Activated T-cell treated with anti-CD3 and anti-CD28 coated beads, Interleukin-2, amount 50 U/mL, for 24 hours (primary cell): Measurements from ENCODE around the gene PRSS2.
A peak's percentile ranks its signal among the peaks of the same experiment; 100 is the strongest.

Experiments
- DNase-seq: peaks from one replicate; pipeline ENCODE4 v3.0.0-alpha.2; 2020
- H3K27ac Mint-ChIP-seq: 2 replicates; pipeline ENCODE4 v1.8.0; 2020; ENCODE audit warnings: mild to moderate bottlenecking, mixed read lengths
- H3K27me3 Mint-ChIP-seq: 2 replicates; pipeline ENCODE4 v1.8.0; 2020; ENCODE audit warnings: mixed read lengths
- H3K36me3 Mint-ChIP-seq: 2 replicates; pipeline ENCODE4 v1.8.0; 2020; ENCODE audit warnings: low read depth, mixed read lengths
- H3K4me1 Mint-ChIP-seq: 2 replicates; pipeline ENCODE4 v1.8.0; 2020; ENCODE audit warnings: low read depth, mixed read lengths
- H3K4me3 Mint-ChIP-seq: 2 replicates; pipeline ENCODE4 v1.8.0; 2020; ENCODE audit warnings: mild to moderate bottlenecking, moderate library complexity, mixed read lengths
- H3K9me3 Mint-ChIP-seq: 2 replicates; pipeline ENCODE4 v1.8.0; 2020; ENCODE audit warnings: mixed read lengths

Gene PRSS2

GRCh38 chr7:142798451-142799436 is 28.0 kb downstream of the PRSS2 start:
- Mint-ChIP-seq H3K36me3 (peaks cover 88% of the 10 kb centered on the region), H3K9me3 (no peaks in the 10 kb centered on the region), H3K27me3 (no peaks in the 10 kb centered on the region), H3K4me3 (peak overlapping the region; percentile 98), H3K27ac (peak overlapping the region; percentile 99), H3K4me1 (peaks cover 77% of the 10 kb centered on the region)
- peak; percentile 65 for DNase-seq

GRCh38 chr7:142799437-142799835 is 28.7 kb downstream of the PRSS2 start:
- Mint-ChIP-seq H3K4me3 (peak overlapping the region; percentile 98), H3K27ac (peak overlapping the region; percentile 99), H3K27me3 (no peaks in the 10 kb centered on the region), H3K9me3 (no peaks in the 10 kb centered on the region), H3K36me3 (peaks cover 88% of the 10 kb centered on the region), H3K4me1 (peaks cover 77% of the 10 kb centered on the region)
- DNase-seq = peak; percentile 58

- H3K9me3 Mint-ChIP-seq = no peaks in the 10 kb centered on the region
- H3K4me3 Mint-ChIP-seq = peak overlapping the region; percentile 98
- H3K36me3 Mint-ChIP-seq = peaks cover 93% of the 10 kb centered on the region
- H3K27me3 Mint-ChIP-seq = no peaks in the 10 kb centered on the region
- peak overlapping the region; percentile 99 for H3K27ac Mint-ChIP-seq
- no peak for DNase-seq
- H3K4me1 Mint-ChIP-seq = peaks cover 77% of the 10 kb centered on the region
Observed at GRCh38 chr7:142800088-142800487, 29.3 kb downstream of the PRSS2 start.

GRCh38 chr7:142800699-142801260 is 30.0 kb downstream of the PRSS2 start:
- H3K27ac Mint-ChIP-seq = peak overlapping the region; percentile 99
- no peaks in the 10 kb centered on the region for H3K9me3 Mint-ChIP-seq
- DNase-seq = peak; percentile 62
- H3K27me3 Mint-ChIP-seq = no peaks in the 10 kb centered on the region
- peak overlapping the region; percentile 98 for H3K4me3 Mint-ChIP-seq
- H3K4me1 Mint-ChIP-seq = peaks cover 77% of the 10 kb centered on the region
- H3K36me3 Mint-ChIP-seq = peaks cover 97% of the 10 kb centered on the region

- Mint-ChIP-seq H3K4me1 (peaks cover 86% of the 10 kb centered on the region), H3K4me3 (peak overlapping the region; percentile 98), H3K27ac (peak overlapping the region; percentile 99), H3K27me3 (no peaks in the 10 kb centered on the region), H3K36me3 (peaks cover 88% of the 10 kb centered on the region), H3K9me3 (no peaks in the 10 kb centered on the region)
- peak; percentile 55 for DNase-seq
Observed at GRCh38 chr7:142801601-142802295, 31.0 kb downstream of the PRSS2 start.

GRCh38 chr7:142802301-142802700 is 31.5 kb downstream of the PRSS2 start:
- DNase-seq = no peak
- H3K9me3 Mint-ChIP-seq = no peaks in the 10 kb centered on the region
- peak overlapping the region; percentile 98 for H3K4me3 Mint-ChIP-seq
- peaks cover 82% of the 10 kb centered on the region for H3K36me3 Mint-ChIP-seq
- H3K27ac Mint-ChIP-seq = peak overlapping the region; percentile 99
- no peaks in the 10 kb centered on the region for H3K27me3 Mint-ChIP-seq
- H3K4me1 Mint-ChIP-seq = peaks cover 91% of the 10 kb centered on the region

- H3K27me3 Mint-ChIP-seq = no peaks in the 10 kb centered on the region
- peaks cover 66% of the 10 kb centered on the region for H3K36me3 Mint-ChIP-seq
- peak overlapping the region; percentile 98 for H3K4me3 Mint-ChIP-seq
- H3K9me3 Mint-ChIP-seq = no peaks in the 10 kb centered on the region
- peaks cover 100% of the 10 kb centered on the region for H3K4me1 Mint-ChIP-seq
- H3K27ac Mint-ChIP-seq = peak overlapping the region; percentile 99
- peak; percentile 39 for DNase-seq
Observed at GRCh38 chr7:142803901-142804300, 33.1 kb downstream of the PRSS2 start.

- Mint-ChIP-seq H3K4me3 (peak overlapping the region; percentile 98), H3K27me3 (no peaks in the 10 kb centered on the region), H3K27ac (peak overlapping the region; percentile 99), H3K36me3 (peaks cover 58% of the 10 kb centered on the region), H3K9me3 (no peaks in the 10 kb centered on the region), H3K4me1 (peaks cover 100% of the 10 kb centered on the region)
- peak; percentile 72 for DNase-seq
Observed at GRCh38 chr7:142804728-142805207, 34.0 kb downstream of the PRSS2 start.

GRCh38 chr7:142805350-142806021 is 34.7 kb downstream of the PRSS2 start:
- H3K27ac Mint-ChIP-seq = peak overlapping the region; percentile 99
- H3K4me1 Mint-ChIP-seq = peaks cover 100% of the 10 kb centered on the region
- no peaks in the 10 kb centered on the region for H3K9me3 Mint-ChIP-seq
- H3K36me3 Mint-ChIP-seq = peaks cover 50% of the 10 kb centered on the region
- peak; percentile 52 for DNase-seq
- H3K4me3 Mint-ChIP-seq = peak overlapping the region; percentile 98
- H3K27me3 Mint-ChIP-seq = no peaks in the 10 kb centered on the region

GRCh38 chr7:142806022-142806356 is 35.2 kb downstream of the PRSS2 start:
- peaks cover 99% of the 10 kb centered on the region for H3K4me1 Mint-ChIP-seq
- H3K4me3 Mint-ChIP-seq = no peak overlapping the region
- H3K27me3 Mint-ChIP-seq = no peaks in the 10 kb centered on the region
- H3K36me3 Mint-ChIP-seq = peaks cover 45% of the 10 kb centered on the region
- no peaks in the 10 kb centered on the region for H3K9me3 Mint-ChIP-seq
- DNase-seq = no peak
- peak overlapping the region; percentile 99 for H3K27ac Mint-ChIP-seq

GRCh38 chr7:142806957-142807356 is 36.2 kb downstream of the PRSS2 start:
- Mint-ChIP-seq H3K36me3 (peaks cover 36% of the 10 kb centered on the region), H3K4me3 (peak overlapping the region; percentile 70), H3K4me1 (peaks cover 98% of the 10 kb centered on the region), H3K27ac (peak overlapping the region; percentile 99), H3K9me3 (no peaks in the 10 kb centered on the region), H3K27me3 (no peaks in the 10 kb centered on the region)
- DNase-seq = no peak

GRCh38 chr7:142807855-142808460 is 37.2 kb downstream of the PRSS2 start:
- Mint-ChIP-seq H3K4me3 (peak overlapping the region; percentile 70), H3K27ac (peak overlapping the region; percentile 99), H3K4me1 (peaks cover 98% of the 10 kb centered on the region), H3K9me3 (no peaks in the 10 kb centered on the region), H3K27me3 (no peaks in the 10 kb centered on the region), H3K36me3 (peaks cover 26% of the 10 kb centered on the region)
- peak; percentile 58 for DNase-seq

GRCh38 chr7:142808461-142808801 is 37.7 kb downstream of the PRSS2 start:
- DNase-seq = no peak
- peaks cover 21% of the 10 kb centered on the region for H3K36me3 Mint-ChIP-seq
- no peaks in the 10 kb centered on the region for H3K9me3 Mint-ChIP-seq
- H3K27me3 Mint-ChIP-seq = no peaks in the 10 kb centered on the region
- H3K27ac Mint-ChIP-seq = peak overlapping the region; percentile 99
- peak overlapping the region; percentile 70 for H3K4me3 Mint-ChIP-seq
- H3K4me1 Mint-ChIP-seq = peaks cover 98% of the 10 kb centered on the region
